HCT116 (cell line): Measurements from ENCODE around the gene METRN. TPM values are rescaled to one million over a fixed set of nuclear protein-coding genes. Genes with fewer than 3 reads are reported as not detected.
A peak's percentile ranks its signal among the peaks of the same experiment; 100 is the strongest.

Experiments
- ATAC-seq: fragments of 200-7000 bp; cut with Tn5 transposase; 2 replicates; pipeline ENCODE4 v1.9.1; 2020; ENCODE audit warnings: mild to moderate bottlenecking, moderate library complexity
- BruUV-seq: library from RNA; stranded (reverse); fragments of 400-500 nt; replicated peaks from 2 replicates; lab custom pipeline; 2021; lab: Mats Ljungman, UMichigan
- CTCF ChIA-PET: fragments of 300-600 bp; sonication (Branson Sonifier 250); formaldehyde crosslinking; loops from one replicate; lab custom pipeline; 2021; ENCODE audit warnings: antibody characterized with exemption; lab: Charles Lee
- POLR2A ChIA-PET: fragments of 300-600, 350-600 bp; sonication (Branson Sonifier 250); formaldehyde crosslinking; loops from one replicate; lab custom pipeline; 2021; ENCODE audit warnings: antibody characterized with exemption; lab: Charles Lee
- RAD21 ChIA-PET, 2 experiments: fragments of 300-600 bp; sonication (Branson Sonifier 250); formaldehyde crosslinking; loops; one replicate each; lab custom pipeline; 2023; ENCODE audit warnings: low total read pairs in 2 of 2; ENCODE audit not compliant: uncharacterized antibody in 2 of 2, unreplicated experiment in 2 of 2, low non-redundant PET in 1 of 2; lab: Charles Lee
- DNase-seq: peaks from one replicate; pipeline ENCODE4 v3.0.0-alpha.2; 2010; ENCODE audit warnings: low read depth, low spot score
- H2AFZ ChIP-seq: fragments of 200-600 bp; shearing (Covaris generic), sonication (generic); 2 replicates; pipeline ENCODE4 v1.6.1; 2017; ENCODE audit warnings: low read depth, mixed run types, mixed read lengths, antibody characterized with exemption, low read length; ENCODE audit not compliant: poor library complexity, severe bottlenecking
- H3K27ac ChIP-seq: 2 replicates; pipeline ENCODE4 v1.5.1; 2012; ENCODE audit warnings: low read depth, low read length
- H3K27me3 ChIP-seq: fragments of 200-600 bp; sonication (generic); 2 replicates; pipeline ENCODE4 v1.6.1; 2016; ENCODE audit warnings: mixed run types, low read length, mixed read lengths; ENCODE audit not compliant: insufficient read depth
- H3K36me3 ChIP-seq, 2 experiments: fragments of 200-500 bp in 1 of 2; fragments of 200-600 bp in 1 of 2; sonication (Bioruptor generic) in 1 of 2; sonication (generic) in 1 of 2; 2 replicates each; pipeline versions ENCODE4 v1.5.1 to v1.6.1; 2014 to 2016; ENCODE audit warnings: low read length in 2 of 2, inconsistent platforms in 1 of 2, mixed read lengths in 1 of 2, mixed run types in 1 of 2; ENCODE audit not compliant: insufficient read depth in 2 of 2, control insufficient read depth in 1 of 2
- H3K4me1 ChIP-seq, 2 experiments: fragments of 200-600 bp in 1 of 2; sonication (generic) in 1 of 2; 2 replicates each; pipeline versions ENCODE4 v1.5.1 to v1.6.1; 2012 to 2017; ENCODE audit warnings: low read length in 2 of 2, inconsistent platforms in 1 of 2, mild to moderate bottlenecking in 1 of 2, mixed read lengths in 1 of 2, mixed run types in 1 of 2, moderate library complexity in 1 of 2; ENCODE audit not compliant: insufficient read depth in 2 of 2, control insufficient read depth in 1 of 2
- H3K4me2 ChIP-seq: fragments of 200-600 bp; sonication (generic); 2 replicates; pipeline ENCODE4 v1.6.1; 2017; ENCODE audit warnings: mixed run types, low read length, mixed read lengths
- H3K4me3 ChIP-seq, 2 experiments: fragments of 200-600 bp in 1 of 2; sonication (generic) in 1 of 2; replicated peaks in 1 of 2; 2 replicates each; pipeline ENCODE4 v1.5.1; 2011 to 2016; ENCODE audit warnings: low read length in 2 of 2, control low read depth in 1 of 2, low read depth in 1 of 2, mild to moderate bottlenecking in 1 of 2, mixed read lengths in 1 of 2, mixed run types in 1 of 2
- H3K79me2 ChIP-seq: fragments of 200-600 bp; sonication (generic); 2 replicates; pipeline ENCODE4 v1.6.1; 2017; ENCODE audit warnings: mild to moderate bottlenecking, mixed run types, low read length, moderate library complexity, mixed read lengths; ENCODE audit not compliant: insufficient read depth
- H3K9ac ChIP-seq: fragments of 200-600 bp; sonication (generic); 2 replicates; pipeline ENCODE4 v1.6.1; 2016; ENCODE audit warnings: low read length, mixed read lengths
- H3K9me2 ChIP-seq: fragments of 200-600 bp; sonication (generic), shearing (Covaris generic); 2 replicates; pipeline ENCODE4 v1.6.1; 2017; ENCODE audit warnings: mixed run types, mild to moderate bottlenecking, moderate library complexity; ENCODE audit not compliant: insufficient read depth
- H3K9me3 ChIP-seq, 2 experiments: fragments of 200-500 bp in 1 of 2; fragments of 200-600 bp in 1 of 2; sonication (Bioruptor generic) in 1 of 2; sonication (generic) in 1 of 2; 2 replicates each; pipeline ENCODE4 v1.6.1; 2014 to 2017; ENCODE audit warnings: low read length in 2 of 2, mixed read lengths in 2 of 2, inconsistent platforms in 1 of 2, low read depth in 1 of 2, mild to moderate bottlenecking in 1 of 2, mixed run types in 1 of 2, moderate library complexity in 1 of 2; ENCODE audit not compliant: control insufficient read depth in 1 of 2, insufficient read depth in 1 of 2
- H4K20me1 ChIP-seq: fragments of 200-600 bp; sonication (generic), shearing (Covaris generic); 2 replicates; pipeline ENCODE4 v1.6.1; 2017; ENCODE audit warnings: mixed run types, mild to moderate bottlenecking, moderate library complexity; ENCODE audit not compliant: insufficient read depth
- ATF3 ChIP-seq: IDR thresholded peaks from 2 replicates; pipeline ENCODE4 v1.6.1; 2012
- CBX3 ChIP-seq: IDR thresholded peaks from 2 replicates; pipeline ENCODE4 v1.6.1; 2012; ENCODE audit warnings: low read depth
- CEBPB ChIP-seq: IDR thresholded peaks from 2 replicates; pipeline ENCODE4 v1.6.1; 2012; ENCODE audit warnings: low read depth
- ELF1 ChIP-seq: IDR thresholded peaks from 2 replicates; pipeline ENCODE4 v1.6.1; 2012; ENCODE audit warnings: low read depth, borderline replicate concordance
- EZH2 ChIP-seq: fragments of 200-600 bp; sonication (generic); IDR thresholded peaks from 2 replicates; pipeline ENCODE4 v1.6.1; 2017; ENCODE audit warnings: antibody characterized with exemption, mixed run types
- EZH2phosphoT487 ChIP-seq: fragments of 200-600 bp; IDR thresholded peaks from 2 replicates; pipeline ENCODE4 v1.6.1; 2018; ENCODE audit warnings: antibody characterized with exemption, borderline replicate concordance
- MAX ChIP-seq: IDR thresholded peaks from 2 replicates; pipeline ENCODE4 v1.6.1; 2012
- POLR2A ChIP-seq: IDR thresholded peaks from 2 replicates; pipeline ENCODE4 v1.7.0; 2011; ENCODE audit warnings: borderline replicate concordance; ENCODE audit not compliant: insufficient read depth, insufficient read length; ENCODE audit errors: extremely low read depth
- POLR2AphosphoS5 ChIP-seq: IDR thresholded peaks from 2 replicates; pipeline ENCODE4 v1.6.1; 2011; ENCODE audit warnings: mild to moderate bottlenecking, low read depth, low read length, moderate library complexity
- REST ChIP-seq: IDR thresholded peaks from 2 replicates; pipeline ENCODE4 v1.6.1; 2012; ENCODE audit warnings: low read depth
- SIN3A ChIP-seq: IDR thresholded peaks from 2 replicates; pipeline ENCODE4 v1.6.1; 2012; ENCODE audit warnings: low read depth
- SP1 ChIP-seq: IDR thresholded peaks from 2 replicates; pipeline ENCODE4 v1.6.1; 2012; ENCODE audit warnings: low read depth
- TCF7L2 ChIP-seq: IDR thresholded peaks from 2 replicates; pipeline ENCODE4 v1.7.0; 2011; ENCODE audit warnings: borderline replicate concordance, inconsistent platforms; ENCODE audit not compliant: insufficient read depth, insufficient read length; ENCODE audit errors: extremely low read depth
- ZBTB33 ChIP-seq: IDR thresholded peaks from 2 replicates; pipeline ENCODE4 v1.6.1; 2011; ENCODE audit warnings: mild to moderate bottlenecking, low read length, moderate library complexity; ENCODE audit not compliant: insufficient replicate concordance; ENCODE audit errors: extremely low read depth
- ZFX ChIP-seq: fragments of 450-650 bp; IDR thresholded peaks from 2 replicates; pipeline ENCODE4 v1.6.1; 2017
- ZNF274 ChIP-seq: fragments of 200-500 bp; sonication (Bioruptor generic); IDR thresholded peaks from 2 replicates; pipeline ENCODE4 v1.6.1; 2014; ENCODE audit warnings: mild to moderate bottlenecking, low read depth, low read length, inconsistent platforms
- intact Hi-C: fragments of 100-400 bp; cut with micrococcal nuclease; formaldehyde crosslinking; loops from 2 replicates; pipeline ENCODE4 v1.10.0; 2022
- total RNA-seq: library from RNA; stranded (reverse); gene quantifications from one replicate; pipeline ENCODE4 v1.2.1, GENCODE V29; 2021; ENCODE audit not compliant: unreplicated experiment
- TF ChIP-seq, protein P1 (sequence below), 3 experiments: fragments of 200-600 bp in 1 of 3; sonication (generic) in 1 of 3; IDR thresholded peaks in 2 of 3; conservative IDR thresholded peaks in 1 of 3; 2 replicates each; pipeline ENCODE4 v1.5.1; 2012 to 2017; ENCODE audit warnings: low read depth in 2 of 3, low read length in 2 of 3, antibody characterized with exemption in 1 of 3, borderline replicate concordance in 1 of 3, control low read depth in 1 of 3, mild to moderate bottlenecking in 1 of 3, mixed read lengths in 1 of 3, mixed run types in 1 of 3, moderate library complexity in 1 of 3; ENCODE audit not compliant: insufficient read depth in 1 of 3

Gene METRN
- total RNA-seq, 1 experiment from 2014 or later, result 193 TPM

DNA sequence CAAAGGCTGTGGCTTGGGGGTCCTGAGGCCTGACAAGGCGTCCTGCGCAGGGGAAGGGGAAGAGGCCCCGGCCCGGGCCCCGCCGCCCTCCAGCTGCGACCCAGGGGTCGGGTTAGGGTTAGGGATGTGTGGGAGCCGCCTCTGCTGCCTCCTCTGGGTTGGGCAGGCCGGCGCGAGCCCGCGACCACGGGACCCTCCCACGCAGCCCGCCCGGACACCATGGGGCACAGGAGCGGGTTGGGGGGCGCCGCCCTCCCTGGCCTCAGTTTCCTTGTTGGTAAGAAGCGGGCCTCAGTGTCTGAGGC, 25.5 kb downstream of the METRN start:
- ChIA-PET RAD21 (interaction anchor here in 1 of 2 experiments (1.4 kb wide), 1 partner anchor 20 kb away, joined by 5 read pairs; the partner anchor contains the start of gene MSLN), CTCF (interaction anchor here (1.4 to 2.2 kb wide), 3 partner anchors 10 to 48 kb away, joined by 3 to 9 read pairs (median 7); partner anchors contain the start of genes CHTF18 and RPUSD1), POLR2A (interaction anchor here (1.4 kb wide), 2 partner anchors 12 to 19 kb away, joined by 4 to 5 read pairs; partner anchors contain the start of gene ANTKMT)
- Histone ChIP-seq H3K9me3 (no peaks in the 10 kb centered on the region), H3K4me2 (peak overlapping the region; percentile 95), H3K27me3 (no peaks in the 10 kb centered on the region), H3K36me3 (peaks cover 6 to 14% of the 10 kb centered on the region in 2 experiments), H3K4me3 (peak overlapping the region; percentile 84 to 90), H2AFZ (no peak overlapping the region), H3K4me1 (peaks cover 8 to 21% of the 10 kb centered on the region in 2 experiments), H3K79me2 (peaks cover 12% of the 10 kb centered on the region; the same call in 1 of the 2 replicates), H4K20me1 (no peaks in the 10 kb centered on the region), H3K27ac (peak overlapping the region; percentile 62), H3K9ac (peak overlapping the region; percentile 90), H3K9me2 (no peaks in the 10 kb centered on the region)
- intact Hi-C loops, result no loop called here
- no peak for DNase-seq
- TF ChIP-seq REST (no peak), POLR2A (no peak), MAX (no peak), ZFX (no peak), CEBPB (no peak), TCF7L2 (no peak), ATF3 (no peak), EZH2 (no peak), ZBTB33 (no peak), SIN3A (no peak), SP1 (no peak), ZNF274 (no peak), EZH2phosphoT487 (no peak), CBX3 (no peak), POLR2AphosphoS5 (no peak), ELF1 (no peak)
- TF ChIP-seq, protein P1, sequence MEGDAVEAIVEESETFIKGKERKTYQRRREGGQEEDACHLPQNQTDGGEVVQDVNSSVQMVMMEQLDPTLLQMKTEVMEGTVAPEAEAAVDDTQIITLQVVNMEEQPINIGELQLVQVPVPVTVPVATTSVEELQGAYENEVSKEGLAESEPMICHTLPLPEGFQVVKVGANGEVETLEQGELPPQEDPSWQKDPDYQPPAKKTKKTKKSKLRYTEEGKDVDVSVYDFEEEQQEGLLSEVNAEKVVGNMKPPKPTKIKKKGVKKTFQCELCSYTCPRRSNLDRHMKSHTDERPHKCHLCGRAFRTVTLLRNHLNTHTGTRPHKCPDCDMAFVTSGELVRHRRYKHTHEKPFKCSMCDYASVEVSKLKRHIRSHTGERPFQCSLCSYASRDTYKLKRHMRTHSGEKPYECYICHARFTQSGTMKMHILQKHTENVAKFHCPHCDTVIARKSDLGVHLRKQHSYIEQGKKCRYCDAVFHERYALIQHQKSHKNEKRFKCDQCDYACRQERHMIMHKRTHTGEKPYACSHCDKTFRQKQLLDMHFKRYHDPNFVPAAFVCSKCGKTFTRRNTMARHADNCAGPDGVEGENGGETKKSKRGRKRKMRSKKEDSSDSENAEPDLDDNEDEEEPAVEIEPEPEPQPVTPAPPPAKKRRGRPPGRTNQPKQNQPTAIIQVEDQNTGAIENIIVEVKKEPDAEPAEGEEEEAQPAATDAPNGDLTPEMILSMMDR (IDR thresholded peaks at IDR 0.05 in 2 of 3, conservative IDR thresholded peaks at IDR 0.05 in 1 of 3; ENCODE audit: borderline replicate concordance in 1 of 3, insufficient read depth in 1 of 3, low read depth in 2 of 3, low read length in 2 of 3), result no peak
- BruUV-seq, result TSS peak; percentile 62
- peak; percentile 24 for ATAC-seq
